Duodenal mucosa (tissue), 2 donors: Measurements from ENCODE around the gene UNC45A.

Source experiments
- H3K27ac ChIP-seq: one replicate; pipeline ENCODE4 v1.7.0; 2013; ENCODE audit warnings: low read depth, low read length
- H3K27me3 ChIP-seq, 2 donors: one replicate each; pipeline ENCODE4 v1.7.0; 2013; ENCODE audit warnings: low read length in 2 of 2, control low read depth in 1 of 2; ENCODE audit not compliant: insufficient read depth in 2 of 2, control insufficient read depth in 1 of 2
- H3K36me3 ChIP-seq, 2 donors: one replicate each; pipeline ENCODE4 v1.7.0; 2013; ENCODE audit warnings: low read length in 2 of 2, control low read depth in 1 of 2; ENCODE audit not compliant: insufficient read depth in 2 of 2, control insufficient read depth in 1 of 2
- H3K4me1 ChIP-seq, 2 donors: one replicate each; pipeline ENCODE4 v1.7.0; 2013; ENCODE audit warnings: low read length in 2 of 2, control low read depth in 1 of 2; ENCODE audit not compliant: insufficient read depth in 2 of 2, control insufficient read depth in 1 of 2
- H3K4me3 ChIP-seq, 2 donors: one replicate each; pipeline ENCODE4 v1.7.0; 2013; ENCODE audit warnings: low read length in 2 of 2, low read depth in 1 of 2
- H3K9ac ChIP-seq, 2 donors: one replicate each; pipeline ENCODE4 v1.7.0; 2013; ENCODE audit warnings: low read length in 2 of 2, low read depth in 1 of 2
- H3K9me3 ChIP-seq, 2 donors: one replicate each; pipeline ENCODE4 v1.7.0; 2013; ENCODE audit warnings: low read length in 2 of 2, control low read depth in 1 of 2; ENCODE audit not compliant: control insufficient read depth in 1 of 2

The UNC45A gene

GRCh38 chr15:90946538-90946937, 11.5 kb downstream of the UNC45A start:
- peaks cover 37 to 84% of the 10 kb centered on the region in 2 donors for H3K36me3 ChIP-seq
- no peak overlapping the region for H3K9ac ChIP-seq
- H3K4me3 ChIP-seq: no peak overlapping the region

DNA sequence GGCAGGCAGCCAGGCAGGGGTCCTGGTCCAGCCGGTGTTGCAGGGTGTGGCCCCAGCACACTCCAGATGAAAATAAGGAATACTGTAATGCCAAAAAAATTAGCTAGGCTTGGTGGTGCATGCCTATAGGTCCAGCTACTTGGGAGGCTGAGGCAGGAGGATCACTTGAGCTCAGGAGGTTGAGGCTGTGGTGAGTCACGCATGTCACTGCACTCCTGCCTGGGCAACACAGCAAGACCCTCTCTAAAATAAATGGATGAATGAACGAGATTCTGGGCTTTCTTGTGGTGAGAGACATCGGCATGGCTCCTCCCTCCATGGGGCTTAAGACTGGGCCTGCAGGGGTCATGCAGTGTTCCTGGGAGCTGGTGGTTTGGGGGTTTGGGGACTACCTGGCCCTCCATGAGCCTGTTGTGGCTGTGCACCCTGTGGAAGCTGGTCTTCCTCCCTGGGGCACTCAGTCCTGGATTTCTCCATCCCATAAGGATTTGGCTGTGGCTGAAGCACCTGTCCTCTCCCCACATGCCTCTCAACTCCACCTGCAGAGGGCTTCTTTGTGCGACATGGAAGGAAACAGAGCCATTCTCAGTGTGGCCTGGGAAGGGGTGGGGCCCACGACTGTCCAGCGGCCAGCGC, 12.0 kb downstream of the UNC45A start:
- H3K4me3 ChIP-seq: no peak overlapping the region
- no peak overlapping the region for H3K9ac ChIP-seq
- H3K36me3 ChIP-seq: peaks cover 34 to 88% of the 10 kb centered on the region in 2 donors

More at GRCh38 chr15:90946538-90946937, 11.5 kb downstream of the UNC45A start:
- Histone ChIP-seq H3K27me3 (no peaks in the 10 kb centered on the region), H3K4me1 (no peaks in the 10 kb centered on the region), H3K9me3 (no peaks in the 10 kb centered on the region), H3K27ac (no peak overlapping the region)

GRCh38 chr15:90947577-90948357, 12.7 kb downstream of the UNC45A start:
- no peaks in the 10 kb centered on the region for H3K4me1 ChIP-seq
- H3K36me3 ChIP-seq: peaks cover 27 to 87% of the 10 kb centered on the region in 2 donors
- H3K9ac ChIP-seq: no peak overlapping the region
- no peaks in the 10 kb centered on the region for H3K9me3 ChIP-seq
- H3K4me3 ChIP-seq: no peak overlapping the region
- H3K27me3 ChIP-seq: no peaks in the 10 kb centered on the region
- H3K27ac ChIP-seq: no peak overlapping the region

More for the DNA sequence above, 12.0 kb downstream of the UNC45A start:
- H3K27ac ChIP-seq: no peak overlapping the region
- H3K27me3 ChIP-seq: no peaks in the 10 kb centered on the region
- no peaks in the 10 kb centered on the region for H3K4me1 ChIP-seq
- no peaks in the 10 kb centered on the region for H3K9me3 ChIP-seq

- Histone ChIP-seq H3K4me1 (no peaks in the 10 kb centered on the region), H3K9me3 (no peaks in the 10 kb centered on the region), H3K9ac (no peak overlapping the region), H3K4me3 (no peak overlapping the region), H3K27ac (no peak overlapping the region), H3K27me3 (no peaks in the 10 kb centered on the region), H3K36me3 (peaks cover 28 to 87% of the 10 kb centered on the region in 2 donors)
These were observed 13.4 kb downstream of the UNC45A start for GRCh38 chr15:90948506-90948905.

DNA sequence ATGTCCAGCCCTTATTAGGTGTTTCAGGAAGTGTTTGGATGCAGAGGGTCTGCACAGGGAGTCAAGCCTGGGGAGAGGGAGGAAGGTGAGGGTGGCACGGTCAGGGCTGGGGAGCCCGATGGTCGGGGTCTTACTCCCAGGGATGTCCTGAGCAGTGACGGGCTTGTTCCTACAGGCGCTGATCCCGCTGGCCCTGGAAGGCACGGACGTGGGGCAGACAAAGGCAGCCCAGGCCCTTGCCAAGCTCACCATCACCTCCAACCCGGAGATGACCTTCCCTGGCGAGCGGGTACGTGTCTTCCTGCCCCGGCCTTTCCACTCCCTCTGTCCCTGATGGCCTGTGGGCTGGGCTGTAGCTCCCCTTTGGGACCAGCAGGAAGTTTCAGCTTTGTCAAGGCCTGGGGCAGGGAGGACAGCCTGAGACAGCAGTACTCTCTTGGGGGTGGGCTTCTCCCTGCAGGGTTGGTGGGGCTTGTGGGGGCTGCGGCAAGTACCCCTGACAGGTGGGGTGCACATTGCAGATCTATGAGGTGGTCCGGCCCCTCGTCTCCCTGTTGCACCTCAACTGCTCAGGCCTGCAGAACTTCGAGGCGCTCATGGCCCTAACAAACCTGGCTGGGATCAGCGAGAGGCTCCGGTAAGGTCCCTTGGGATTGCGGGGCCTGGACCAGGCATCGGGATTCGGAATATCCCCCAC, 15.0 kb downstream of the UNC45A start:
- Histone ChIP-seq H3K9me3 (no peaks in the 10 kb centered on the region), H3K4me1 (no peaks in the 10 kb centered on the region), H3K27ac (no peak overlapping the region), H3K4me3 (no peak overlapping the region), H3K36me3 (peaks cover 22 to 77% of the 10 kb centered on the region in 2 donors), H3K27me3 (no peaks in the 10 kb centered on the region), H3K9ac (no peak overlapping the region)

DNA sequence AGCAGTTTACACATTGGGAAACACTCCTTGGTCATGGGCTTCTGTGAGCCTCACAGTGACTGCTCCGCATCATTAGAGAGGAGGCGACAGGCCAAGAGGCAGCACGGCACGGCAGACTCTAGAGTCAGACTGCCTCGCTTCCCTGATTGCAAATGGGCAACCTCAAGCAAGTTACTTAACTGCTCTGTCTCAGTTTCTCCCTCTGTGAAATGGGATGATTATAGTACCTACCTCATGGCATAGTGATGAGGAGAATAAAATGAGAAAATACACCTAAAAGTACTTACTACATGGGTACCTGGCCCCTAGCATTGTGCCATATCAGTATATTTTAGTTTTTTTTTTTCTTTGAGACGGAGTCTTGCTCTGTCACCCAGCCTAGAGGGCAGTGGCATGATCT, 15.6 kb downstream of the UNC45A start:
- H3K4me3 ChIP-seq: no peak overlapping the region
- H3K9ac ChIP-seq: no peak overlapping the region
- H3K27me3 ChIP-seq: no peaks in the 10 kb centered on the region
- no peaks in the 10 kb centered on the region for H3K9me3 ChIP-seq
- H3K4me1 ChIP-seq: peaks cover 5% of the 10 kb centered on the region in 2 donors
- H3K36me3 ChIP-seq: peaks cover 21 to 76% of the 10 kb centered on the region in 2 donors
- no peak overlapping the region for H3K27ac ChIP-seq

DNA sequence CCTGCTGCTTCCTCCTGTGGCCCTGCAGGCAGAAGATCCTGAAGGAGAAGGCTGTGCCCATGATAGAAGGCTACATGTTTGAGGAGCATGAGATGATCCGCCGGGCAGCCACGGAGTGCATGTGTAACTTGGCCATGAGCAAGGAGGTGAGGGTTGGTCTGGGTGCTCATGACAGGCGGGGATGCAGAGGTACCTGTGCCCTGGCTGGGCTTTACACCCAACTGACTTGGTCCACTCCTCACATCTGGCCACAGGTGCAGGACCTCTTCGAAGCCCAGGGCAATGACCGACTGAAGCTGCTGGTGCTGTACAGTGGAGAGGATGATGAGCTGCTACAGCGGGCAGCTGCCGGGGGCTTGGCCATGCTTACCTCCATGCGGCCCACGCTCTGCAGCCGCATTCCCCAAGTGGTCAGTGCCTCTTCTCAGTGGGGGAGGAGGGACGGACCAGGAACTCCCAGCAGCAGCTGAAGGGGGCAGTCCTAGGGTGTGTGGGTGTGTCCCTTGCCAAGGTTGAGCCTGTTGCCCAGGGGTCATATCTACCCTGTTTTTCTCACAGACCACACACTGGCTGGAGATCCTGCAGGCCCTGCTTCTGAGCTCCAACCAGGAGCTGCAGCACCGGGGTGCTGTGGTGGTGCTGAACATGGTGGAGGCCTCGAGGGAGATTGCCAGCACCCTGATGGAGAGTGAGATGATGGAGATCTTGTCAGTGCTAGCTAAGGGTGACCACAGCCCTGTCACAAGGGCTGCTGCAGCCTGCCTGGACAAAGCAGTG, 18.0 kb downstream of the UNC45A start:
- Histone ChIP-seq H3K9ac (no peak overlapping the region), H3K9me3 (no peaks in the 10 kb centered on the region), H3K27me3 (no peaks in the 10 kb centered on the region), H3K4me1 (peaks cover 20 to 22% of the 10 kb centered on the region in 2 donors), H3K27ac (no peak overlapping the region), H3K4me3 (no peak overlapping the region), H3K36me3 (peaks cover 12 to 56% of the 10 kb centered on the region in 2 donors)

GRCh38 chr15:90953947-90954711, 19.0 kb downstream of the UNC45A start:
- Histone ChIP-seq H3K27me3 (no peaks in the 10 kb centered on the region), H3K27ac (no peak overlapping the region), H3K4me1 (peaks cover 20 to 22% of the 10 kb centered on the region in 2 donors), H3K9me3 (no peaks in the 10 kb centered on the region), H3K9ac (peak overlapping the region in 1 of 2 donors; percentile 74), H3K4me3 (peak overlapping the region; percentile 77 to 81), H3K36me3 (peaks cover 9 to 48% of the 10 kb centered on the region in 2 donors)
